ENCODE results near the gene SLC47A1.

DNA sequence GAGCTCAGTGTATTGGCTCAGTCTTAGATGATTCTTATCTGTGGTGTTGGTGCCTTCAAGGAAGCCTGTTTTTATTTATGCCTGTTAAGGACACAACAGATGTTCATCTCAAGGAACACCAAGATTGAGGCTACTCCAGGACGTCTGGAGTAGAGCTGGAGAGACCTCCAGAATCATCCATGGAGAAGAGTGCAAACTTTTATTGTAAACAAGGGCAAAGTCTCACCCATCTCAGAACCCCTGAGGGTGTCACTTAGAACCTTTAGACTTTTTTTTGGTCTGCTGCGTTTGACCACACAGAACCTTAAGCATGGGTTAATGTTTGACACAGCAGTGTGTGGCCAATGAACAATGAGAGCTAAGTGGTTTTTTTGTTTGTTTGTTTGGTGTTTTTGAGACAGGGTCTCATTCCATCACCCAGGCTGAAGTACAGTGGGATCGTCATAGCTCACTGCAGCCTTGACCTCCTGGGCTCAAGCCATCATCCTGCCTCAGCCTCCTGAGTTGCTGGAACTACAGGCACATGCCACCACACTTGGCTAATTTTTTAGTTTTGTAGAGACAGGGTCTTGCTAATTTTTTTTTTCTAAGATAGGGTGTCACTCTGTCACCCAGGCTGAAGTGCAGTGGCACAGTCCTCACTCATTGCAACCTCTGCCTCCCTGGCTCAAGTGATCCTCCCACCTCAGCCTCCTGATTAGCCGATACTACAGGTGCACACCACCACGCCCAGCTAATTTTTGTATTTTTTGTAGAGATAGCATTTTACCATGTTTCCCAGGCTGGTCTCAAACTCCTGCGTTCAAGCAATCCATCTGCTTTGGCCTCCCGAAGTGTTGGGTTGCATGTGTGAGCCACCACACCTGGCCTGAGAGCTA, 16.3 kb downstream of the SLC47A1 start:
- no peak for TF ChIP-seq REST (IDR thresholded peaks at IDR 0.05; ENCODE audit: insufficient read depth in 1 of 2, low read depth in 2 of 2, low read length in 2 of 2)
- no peak for TF ChIP-seq TAF1 (IDR thresholded peaks at IDR 0.05; ENCODE audit: borderline replicate concordance, insufficient read depth, low read length)
- no peak for TF ChIP-seq POLR2AphosphoS5 (IDR thresholded peaks at IDR 0.05; ENCODE audit: low read depth, low read length)
- no peak for TF ChIP-seq SIN3A (IDR thresholded peaks at IDR 0.05; ENCODE audit: borderline replicate concordance, insufficient read depth, low read length)
